ENCODE data around the gene GPR42.
"Not testable (repeated sequence)": the region's sequence is repeated elsewhere in the genome, so short reads cannot be mapped to it uniquely, and the experiment has no call there.

GPR42 gene

DNA sequence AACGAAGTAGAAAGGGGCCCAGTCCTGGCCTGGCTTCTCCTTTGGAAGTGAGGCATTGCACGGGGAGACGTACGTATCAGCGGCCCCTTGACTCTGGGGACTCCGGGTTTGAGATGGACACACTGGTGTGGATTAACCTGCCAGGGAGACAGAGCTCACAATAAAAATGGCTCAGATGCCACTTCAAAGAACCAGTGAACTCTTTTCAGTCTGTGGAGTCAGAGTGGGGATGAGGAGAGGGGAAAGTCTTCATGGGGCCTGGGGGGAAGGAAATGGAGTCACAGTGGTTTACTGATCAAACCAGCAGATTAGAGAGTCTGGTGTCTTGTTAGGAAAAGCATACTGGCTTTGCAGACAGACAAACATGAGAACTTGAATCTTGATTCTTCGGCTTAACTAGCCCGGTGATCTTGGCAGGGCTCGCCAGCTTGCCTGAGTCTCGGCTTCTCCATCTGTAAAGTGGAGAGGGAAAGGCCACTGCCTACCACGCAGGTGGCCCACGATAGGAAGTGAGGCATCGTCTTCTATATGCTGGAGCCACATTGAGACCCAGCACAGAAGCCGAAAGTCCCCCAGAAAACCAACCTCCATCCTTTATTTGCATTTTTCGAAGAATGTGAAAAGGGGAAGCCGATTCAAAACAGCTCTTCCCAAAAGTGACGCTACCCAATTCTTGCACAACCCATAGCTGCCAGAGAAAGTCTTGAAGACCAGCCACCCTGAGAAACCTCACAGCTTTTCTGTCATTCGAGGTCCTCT, 23.5 kb upstream of the GPR42 start, which contains the start of gene FFAR1:
Gene FFAR1 (plus strand): TSS at position 732 of the 759 bp plus-strand sequence. CDS start 3,650 bp downstream, outside the sequence.
- no peak for DNase-seq

DNA sequence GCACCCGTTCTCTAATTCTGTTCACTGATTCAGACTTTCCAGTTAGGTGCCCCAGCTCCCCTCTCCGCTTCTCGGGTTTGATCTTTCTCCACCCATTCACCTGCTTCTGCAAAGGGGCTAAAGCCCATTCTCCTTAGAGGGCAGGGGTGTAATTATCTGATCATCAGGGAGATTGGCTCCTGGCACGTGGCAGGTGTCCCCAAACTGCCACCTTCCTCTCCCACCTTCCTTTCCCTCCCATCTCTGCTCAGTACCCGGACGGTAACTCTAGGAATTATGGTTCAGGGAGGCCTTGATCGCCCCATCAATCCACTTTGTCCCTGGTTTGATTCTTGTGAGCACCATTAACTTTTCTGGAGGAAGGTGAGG, 23.0 kb upstream of the GPR42 start:
- no peak for DNase-seq

DNA sequence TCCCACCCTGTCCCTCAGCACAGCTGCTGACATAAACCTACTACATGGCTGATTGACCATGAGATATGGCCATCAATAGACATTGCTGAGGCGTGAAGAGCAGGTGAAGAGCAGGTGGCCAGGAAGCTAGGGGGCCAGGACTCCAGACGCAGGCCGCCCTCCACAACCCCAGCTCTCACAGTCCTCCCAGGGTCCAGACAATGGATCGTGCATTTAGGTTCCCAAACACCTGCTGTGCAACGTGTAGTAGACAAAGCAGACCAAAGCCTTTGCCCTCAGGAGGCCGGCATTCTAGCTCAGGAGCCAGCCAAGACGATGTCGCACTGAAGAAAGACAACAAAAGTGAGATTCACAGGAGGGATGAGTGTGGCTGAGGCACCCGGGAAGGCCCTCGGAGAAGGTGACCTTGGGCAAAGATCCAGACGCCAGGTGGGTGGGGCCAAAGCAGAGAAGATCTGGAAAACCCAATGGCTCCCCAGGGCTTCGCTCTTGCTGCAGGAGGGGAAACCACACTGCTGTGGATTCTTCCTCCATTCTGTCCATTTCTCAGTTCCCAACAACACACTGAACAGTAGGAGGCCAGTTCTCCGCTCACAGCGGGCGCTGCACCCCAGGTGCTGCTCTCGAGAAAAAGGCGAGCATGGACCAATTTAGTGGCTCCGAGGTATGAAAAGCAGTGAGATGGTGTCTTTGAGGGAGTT, 21.8 kb upstream of the GPR42 start:
- DNase-seq, result no peak

DNA sequence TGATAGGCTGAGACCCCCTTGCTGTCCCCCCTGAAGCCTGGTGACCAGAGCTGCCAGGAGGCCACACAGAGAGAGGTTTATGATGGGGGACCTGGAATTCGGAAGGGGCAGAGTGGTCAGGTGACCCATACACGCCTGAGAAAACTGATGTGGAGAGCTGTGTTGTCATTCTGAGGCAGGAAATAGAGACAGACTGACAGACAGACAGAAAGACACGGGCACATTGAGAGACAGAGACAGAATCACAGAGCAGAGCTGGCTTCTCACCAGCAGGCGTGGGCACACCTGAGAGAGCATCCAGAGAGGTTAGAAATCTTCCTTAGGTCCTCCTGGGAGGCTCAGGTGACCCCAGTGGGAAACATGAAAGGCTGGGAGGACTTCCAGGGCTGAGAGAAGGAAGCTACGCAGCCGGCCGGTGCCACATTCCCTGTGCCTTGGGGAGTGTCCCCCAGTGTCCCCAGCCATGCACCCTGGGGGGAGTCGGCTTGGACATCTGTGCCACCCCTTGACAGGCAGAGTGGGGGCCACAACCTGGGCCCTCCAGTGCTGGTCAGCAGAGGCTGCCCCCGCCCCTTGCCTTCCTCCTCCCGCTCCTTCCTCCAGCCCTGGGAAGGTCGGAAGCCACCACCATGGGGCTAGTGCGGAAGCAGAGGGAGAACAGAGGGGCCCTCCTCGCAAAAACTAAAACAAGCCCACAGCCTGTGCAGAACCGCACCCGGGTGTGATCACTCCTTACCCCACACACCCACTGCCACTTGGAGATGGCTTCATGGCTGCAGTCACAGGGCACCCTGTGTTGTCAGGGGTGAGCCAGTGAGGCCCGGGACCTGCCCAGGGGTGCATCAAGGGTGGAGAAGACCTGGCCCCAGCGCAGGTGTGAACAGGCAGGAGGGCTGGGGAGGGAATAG, 21.0 kb upstream of the GPR42 start:
- DNase-seq, result no peak

DNA sequence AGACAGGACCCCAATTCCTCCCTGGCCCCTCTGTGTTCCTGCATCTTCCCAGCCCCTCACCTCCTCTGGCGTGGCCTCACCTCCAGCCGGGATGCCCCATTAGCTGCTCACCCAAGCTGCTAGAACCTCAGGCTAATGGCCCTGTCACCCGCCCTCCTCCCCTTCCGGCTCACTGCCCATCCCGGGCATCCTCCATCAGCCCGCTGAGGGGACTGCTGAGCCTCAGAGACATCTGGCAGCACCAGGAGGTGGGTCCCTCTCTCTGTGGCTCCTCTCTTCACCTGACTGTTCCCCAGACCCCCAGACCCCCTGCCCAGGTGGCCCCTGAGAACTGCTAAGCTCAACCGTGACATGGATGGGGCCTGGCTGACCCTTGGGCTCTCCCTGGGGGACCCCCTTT, 20.3 kb upstream of the GPR42 start:
- DNase-seq, result no peak

DNA sequence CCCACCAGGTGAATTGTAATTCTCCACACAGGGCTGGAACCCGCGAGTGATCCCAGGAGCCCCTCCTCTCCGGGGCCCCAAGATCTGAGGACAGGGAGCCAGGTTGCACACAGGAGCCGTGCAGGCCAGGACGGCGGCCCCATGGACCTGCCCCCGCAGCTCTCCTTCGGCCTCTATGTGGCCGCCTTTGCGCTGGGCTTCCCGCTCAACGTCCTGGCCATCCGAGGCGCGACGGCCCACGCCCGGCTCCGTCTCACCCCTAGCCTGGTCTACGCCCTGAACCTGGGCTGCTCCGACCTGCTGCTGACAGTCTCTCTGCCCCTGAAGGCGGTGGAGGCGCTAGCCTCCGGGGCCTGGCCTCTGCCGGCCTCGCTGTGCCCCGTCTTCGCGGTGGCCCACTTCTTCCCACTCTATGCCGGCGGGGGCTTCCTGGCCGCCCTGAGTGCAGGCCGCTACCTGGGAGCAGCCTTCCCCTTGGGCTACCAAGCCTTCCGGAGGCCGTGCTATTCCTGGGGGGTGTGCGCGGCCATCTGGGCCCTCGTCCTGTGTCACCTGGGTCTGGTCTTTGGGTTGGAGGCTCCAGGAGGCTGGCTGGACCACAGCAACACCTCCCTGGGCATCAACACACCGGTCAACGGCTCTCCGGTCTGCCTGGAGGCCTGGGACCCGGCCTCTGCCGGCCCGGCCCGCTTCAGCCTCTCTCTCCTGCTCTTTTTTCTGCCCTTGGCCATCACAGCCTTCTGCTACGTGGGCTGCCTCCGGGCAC, 19.3 kb upstream of the GPR42 start:
- no peak for DNase-seq

DNA sequence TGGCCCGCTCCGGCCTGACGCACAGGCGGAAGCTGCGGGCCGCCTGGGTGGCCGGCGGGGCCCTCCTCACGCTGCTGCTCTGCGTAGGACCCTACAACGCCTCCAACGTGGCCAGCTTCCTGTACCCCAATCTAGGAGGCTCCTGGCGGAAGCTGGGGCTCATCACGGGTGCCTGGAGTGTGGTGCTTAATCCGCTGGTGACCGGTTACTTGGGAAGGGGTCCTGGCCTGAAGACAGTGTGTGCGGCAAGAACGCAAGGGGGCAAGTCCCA, 18.8 kb upstream of the GPR42 start:
- DNase-seq, result no peak

DNA sequence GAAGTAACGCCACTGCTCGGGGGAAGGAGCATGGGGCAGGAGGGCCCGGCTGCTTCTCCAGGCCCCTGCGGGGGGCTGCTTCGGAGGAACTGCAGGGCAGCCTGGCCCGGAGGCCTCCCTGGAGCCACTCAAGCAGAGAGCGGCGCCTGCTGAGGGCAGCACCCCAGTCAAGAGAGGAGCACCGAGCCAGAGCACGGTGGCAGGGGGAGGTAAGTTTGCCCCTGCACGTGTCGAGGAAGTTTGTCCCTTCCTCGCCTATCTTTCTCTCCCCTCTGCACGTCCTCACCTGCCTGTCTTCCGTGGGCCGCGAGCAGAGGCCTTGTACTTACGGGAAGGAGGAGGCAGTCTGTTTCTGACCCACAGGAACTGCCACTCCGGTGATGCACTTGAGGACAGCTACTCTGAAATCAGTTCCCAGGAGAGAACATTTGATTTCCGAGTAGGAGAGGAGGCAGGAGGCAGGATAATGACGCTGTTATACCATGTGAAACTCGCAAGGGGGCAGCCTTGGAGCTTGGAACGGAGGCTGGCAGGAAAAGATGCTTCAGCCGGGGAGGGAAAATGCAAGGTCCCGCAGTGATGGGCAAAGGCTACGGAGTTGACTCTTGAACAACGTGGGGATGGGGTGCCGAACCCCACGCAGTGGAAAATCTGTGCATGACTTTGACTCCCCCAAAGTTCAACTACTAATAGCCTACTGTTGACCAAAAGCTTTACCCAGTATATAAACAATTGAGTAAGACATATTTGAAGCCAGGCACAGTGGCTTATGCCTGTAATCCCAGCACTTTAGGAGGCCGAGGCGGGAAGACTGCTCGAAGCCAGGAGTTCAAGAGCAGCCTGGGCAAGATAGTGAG, 18.2 kb upstream of the GPR42 start:
- DNase-seq, result peak; percentile 66

DNA sequence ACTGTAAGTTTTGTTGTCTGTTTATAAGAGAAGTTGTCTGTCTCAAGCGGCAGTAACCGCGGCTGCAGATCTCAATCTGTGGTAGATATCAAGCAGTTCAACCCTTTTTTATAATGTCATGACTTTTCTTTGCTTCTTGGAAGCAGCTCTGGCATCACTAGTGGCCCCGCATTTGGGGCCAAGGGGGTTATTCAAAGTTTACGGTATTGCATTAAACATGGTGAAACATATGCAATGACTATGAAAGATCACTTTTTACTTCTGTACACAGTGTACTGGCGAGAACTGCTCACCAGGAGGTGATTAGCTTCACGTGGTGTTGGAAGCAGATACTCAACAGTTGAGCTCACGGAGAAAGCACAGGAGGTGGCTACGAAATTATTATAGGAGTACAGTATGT, 17.2 kb upstream of the GPR42 start:
- no peak for DNase-seq

DNA sequence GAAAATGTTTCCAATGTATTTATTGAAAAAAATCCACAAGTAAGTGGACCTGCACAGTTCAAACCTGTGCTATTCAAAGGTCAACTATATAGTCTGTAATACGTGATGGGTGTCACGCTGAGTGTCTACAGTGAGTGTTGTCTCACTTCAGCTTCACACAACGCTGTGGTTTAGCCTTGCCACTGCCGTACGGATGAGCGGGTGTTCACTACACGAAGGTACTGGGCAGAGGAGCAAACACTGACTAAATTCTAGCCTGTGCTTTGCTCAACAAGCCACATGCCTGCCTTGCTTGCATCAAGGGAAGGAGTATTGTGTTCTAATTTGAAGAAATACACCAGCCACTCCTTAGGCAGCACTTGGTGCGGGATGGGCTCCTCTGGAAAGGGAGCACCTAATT, 16.0 kb upstream of the GPR42 start:
- no peak for DNase-seq

DNA sequence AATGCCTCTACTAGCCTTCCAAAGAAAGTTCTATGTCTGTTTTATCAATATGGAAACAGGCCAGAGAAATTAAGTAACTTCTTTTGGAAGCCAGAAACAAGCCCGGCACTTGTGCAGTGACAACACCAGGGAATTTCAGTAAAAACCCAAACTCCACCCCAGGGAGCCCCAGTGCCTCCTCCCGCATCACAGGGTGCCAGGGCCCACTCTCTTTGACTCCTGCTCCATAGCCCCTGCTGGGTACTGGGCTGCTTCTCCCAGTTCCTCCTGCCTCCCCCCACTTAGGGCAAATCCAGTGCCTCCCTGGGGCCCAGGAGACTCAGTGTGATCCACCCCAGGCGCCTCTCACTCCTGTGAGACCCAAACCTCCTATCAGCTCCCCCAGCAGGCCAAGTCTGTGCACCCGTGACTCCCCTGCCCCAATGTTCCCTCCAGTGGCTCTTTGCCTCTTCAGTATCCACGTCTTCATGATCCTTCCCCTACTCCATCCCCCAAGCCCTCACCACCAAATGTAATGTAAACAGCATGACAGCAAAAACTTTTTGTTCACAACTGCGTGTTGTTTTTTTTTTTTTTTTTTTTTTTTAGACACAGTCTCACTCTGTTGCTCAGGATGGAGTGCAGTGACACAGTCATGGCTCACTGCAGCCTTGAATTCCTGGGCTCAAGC, 14.9 kb upstream of the GPR42 start:
- DNase-seq, result no peak

DNA sequence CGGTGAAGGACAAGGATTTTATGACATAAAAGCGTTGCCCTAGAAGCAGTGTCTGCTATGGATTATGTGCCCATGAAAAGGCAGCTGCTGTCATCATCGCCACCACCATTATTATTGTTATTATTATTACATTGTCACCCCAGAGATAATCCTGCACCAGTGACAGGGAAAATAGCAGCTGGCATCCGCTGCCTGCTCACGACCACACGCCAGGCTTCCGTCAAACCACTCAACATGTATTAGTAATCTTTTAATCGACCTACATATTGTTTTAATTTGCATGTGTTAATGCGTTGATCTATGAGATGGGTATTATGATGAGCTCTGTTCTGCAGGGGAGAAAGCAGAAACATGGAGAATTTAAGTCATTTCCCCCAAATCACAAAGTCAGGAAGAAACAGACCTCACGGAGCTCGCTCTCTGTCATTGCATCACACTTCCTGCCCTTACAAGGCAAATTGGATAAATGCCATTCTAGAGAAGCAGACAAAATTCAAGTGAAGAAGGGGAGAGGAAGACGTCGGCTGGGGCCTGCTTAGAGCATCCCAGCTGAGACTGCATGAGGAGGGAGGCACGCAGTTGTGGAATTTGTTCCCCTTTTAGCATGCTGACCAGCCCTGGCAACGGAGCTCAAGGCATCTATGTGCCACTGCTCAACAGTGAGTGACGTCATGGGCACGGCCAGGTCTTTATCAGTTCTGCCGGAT, 12.8 kb upstream of the GPR42 start, which contains the start of gene FFAR3:
Gene FFAR3 (plus strand): TSS at position 594 of the 707 bp plus-strand sequence. CDS start 431 bp downstream, outside the sequence.
- DNase-seq, result peak; percentile 61

DNA sequence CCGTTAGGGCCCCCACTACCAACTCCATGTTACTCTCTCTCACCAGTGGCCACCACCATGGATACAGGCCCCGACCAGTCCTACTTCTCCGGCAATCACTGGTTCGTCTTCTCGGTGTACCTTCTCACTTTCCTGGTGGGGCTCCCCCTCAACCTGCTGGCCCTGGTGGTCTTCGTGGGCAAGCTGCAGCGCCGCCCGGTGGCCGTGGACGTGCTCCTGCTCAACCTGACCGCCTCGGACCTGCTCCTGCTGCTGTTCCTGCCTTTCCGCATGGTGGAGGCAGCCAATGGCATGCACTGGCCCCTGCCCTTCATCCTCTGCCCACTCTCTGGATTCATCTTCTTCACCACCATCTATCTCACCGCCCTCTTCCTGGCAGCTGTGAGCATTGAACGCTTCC, 12.0 kb upstream of the GPR42 start:
- DNase-seq, result not testable (repeated sequence)

DNA sequence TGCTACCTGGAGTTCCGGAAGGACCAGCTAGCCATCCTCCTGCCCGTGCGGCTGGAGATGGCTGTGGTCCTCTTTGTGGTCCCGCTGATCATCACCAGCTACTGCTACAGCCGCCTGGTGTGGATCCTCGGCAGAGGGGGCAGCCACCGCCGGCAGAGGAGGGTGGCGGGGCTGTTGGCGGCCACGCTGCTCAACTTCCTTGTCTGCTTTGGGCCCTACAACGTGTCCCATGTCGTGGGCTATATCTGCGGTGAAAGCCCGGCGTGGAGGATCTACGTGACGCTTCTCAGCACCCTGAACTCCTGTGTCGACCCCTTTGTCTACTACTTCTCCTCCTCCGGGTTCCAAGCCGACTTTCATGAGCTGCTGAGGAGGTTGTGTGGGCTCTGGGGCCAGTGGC, 11.5 kb upstream of the GPR42 start:
- DNase-seq, result not testable (repeated sequence)

DNA sequence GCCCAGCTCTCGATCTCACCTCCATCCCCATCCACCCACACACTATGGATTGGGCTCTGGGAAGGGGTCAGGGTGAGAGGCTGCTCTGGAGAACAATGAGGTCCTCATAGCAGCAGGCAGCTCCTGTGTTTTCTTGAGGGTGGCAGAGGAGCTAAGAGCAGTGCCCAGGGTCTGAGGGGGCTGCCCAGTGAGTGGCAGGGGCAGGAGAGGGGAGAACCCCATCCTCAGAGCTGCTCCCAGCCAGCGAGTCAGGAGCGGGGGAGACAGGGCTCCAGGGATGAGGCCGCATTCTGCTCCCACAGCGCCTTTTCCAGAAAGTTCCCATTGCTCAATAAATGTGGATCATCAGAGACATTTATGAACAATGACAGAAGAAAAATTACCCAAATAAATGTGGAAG, 10.8 kb upstream of the GPR42 start:
- DNase-seq, result not testable (repeated sequence)

DNA sequence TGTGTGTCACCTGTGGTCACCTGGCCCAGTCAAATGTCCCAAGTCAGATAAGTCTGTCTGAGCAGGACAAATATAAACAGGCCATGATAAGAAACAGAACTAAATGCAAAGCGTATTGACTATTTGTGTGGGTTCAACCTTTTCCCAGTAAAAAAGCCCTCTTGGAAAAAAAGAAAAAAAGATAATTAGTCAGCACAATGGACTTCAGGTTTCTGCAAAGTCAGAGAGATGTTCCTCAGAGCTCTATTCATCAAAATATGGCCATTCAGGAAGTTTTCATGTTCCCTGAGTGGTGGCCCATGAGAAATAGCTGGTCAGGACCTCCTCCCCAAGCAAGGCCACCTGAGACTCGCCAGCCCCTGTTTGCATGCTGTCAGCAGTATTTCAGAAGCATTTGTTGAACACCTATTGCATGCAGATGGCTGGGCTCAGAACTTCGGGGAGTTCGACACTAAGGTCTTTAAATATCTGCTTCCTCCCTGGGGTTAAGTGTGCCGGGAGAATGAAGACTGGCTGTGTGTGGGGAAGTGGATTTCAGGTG, 9.9 kb upstream of the GPR42 start:
- no peak for DNase-seq

DNA sequence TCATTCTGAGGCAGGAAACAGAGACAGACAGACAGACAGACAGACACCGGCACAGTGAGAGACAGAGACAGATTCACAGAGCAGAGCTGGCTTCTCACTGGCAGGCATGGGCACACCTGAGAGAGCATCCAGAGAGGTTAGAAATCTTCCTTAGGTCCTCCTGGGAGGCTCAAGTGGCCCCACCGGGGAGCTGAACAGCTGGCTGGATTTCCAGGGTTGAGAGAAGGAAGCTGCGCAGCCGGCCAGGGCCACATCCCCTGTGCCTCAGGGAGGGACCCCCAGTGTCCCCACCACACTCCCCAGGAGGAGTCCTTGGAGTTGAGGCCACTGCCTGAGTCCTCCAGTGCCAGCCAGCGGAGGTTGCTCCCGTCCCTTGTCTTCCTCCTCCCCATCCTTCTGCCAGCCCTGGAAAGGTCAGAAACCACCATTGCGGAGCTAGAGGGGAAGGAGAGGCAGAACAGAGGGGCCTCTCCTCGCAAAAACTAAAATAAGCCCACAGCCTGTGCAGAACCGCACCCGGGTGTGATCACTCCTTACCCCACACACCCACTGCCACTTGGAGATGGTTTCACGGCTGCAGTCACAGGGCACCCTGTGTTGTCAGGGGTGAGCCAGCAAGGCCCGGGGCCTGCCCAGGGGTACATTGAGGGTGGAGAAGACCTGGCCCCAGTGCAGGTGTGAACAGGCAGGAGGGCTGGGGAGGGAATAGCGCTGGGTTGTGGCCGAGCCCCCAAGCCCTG, 8.4 kb upstream of the GPR42 start:
- DNase-seq, result no peak

DNA sequence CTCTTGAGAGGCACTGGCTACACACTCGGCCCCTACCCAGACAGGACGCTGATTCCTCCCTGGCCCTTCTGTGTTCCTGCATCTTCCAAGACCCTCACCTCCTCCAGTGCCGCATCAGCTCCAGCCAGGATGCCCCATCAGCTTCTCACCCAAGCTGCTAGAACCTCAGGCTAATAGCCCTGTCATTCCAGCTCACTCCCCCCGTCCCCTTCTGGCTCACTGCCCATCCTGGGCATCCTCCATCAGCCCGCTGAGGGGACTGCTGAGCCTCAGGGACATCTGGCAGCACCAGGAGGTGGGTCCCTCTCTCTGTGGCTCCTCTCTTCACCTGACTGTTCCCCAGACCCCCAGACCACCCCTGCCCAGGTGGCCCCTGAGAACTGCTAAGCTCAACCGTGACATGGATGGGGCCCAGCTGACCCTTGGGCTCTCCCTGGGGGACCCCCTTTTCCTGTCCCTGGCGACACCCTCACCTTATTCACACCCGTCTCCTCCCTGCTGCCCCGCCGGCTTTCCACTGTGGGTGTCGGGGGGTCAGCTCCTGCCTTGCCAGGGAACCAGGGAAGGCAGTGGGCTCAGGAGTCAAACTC, 7.8 kb upstream of the GPR42 start:
- DNase-seq, result no peak

Data from fibroblast of upper back skin (primary cell).